NCI-H1417 treated with DMSO at 0.1 percent for 48 hours (cell line): ENCODE results near the gene OSM.
"Not testable (repeated sequence)": the region's sequence is repeated elsewhere in the genome, so short reads cannot be mapped to it uniquely, and the experiment has no call there.

Experiments
- DNase-seq: peaks from one replicate; lab custom pipeline; 2025; lab: John Stamatoyannopoulos, UW

The OSM gene

GRCh38 chr22:30244641-30245040 is 22.0 kb downstream of the OSM start:
- DNase-seq = no peak

DNA sequence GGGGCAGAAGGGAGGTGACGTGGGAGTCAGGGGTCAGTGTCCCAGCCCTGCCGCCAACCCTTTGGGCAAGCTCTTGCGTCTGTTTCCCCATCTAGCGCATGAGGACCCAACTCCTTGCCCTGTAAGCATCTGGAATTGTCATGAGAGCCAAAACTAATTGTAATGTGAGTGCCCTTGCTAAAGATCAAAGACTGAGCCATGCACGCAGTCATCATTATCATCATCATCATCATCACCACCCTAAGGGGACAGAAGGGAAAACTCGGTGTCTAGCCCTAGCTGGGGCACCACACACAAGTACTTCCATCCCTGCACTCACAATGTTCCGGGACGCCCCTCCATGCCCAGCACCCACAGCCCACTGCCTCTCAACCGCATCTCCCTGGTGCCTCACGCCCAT is 22.6 kb downstream of the OSM start:
- DNase-seq = no peak

DNA sequence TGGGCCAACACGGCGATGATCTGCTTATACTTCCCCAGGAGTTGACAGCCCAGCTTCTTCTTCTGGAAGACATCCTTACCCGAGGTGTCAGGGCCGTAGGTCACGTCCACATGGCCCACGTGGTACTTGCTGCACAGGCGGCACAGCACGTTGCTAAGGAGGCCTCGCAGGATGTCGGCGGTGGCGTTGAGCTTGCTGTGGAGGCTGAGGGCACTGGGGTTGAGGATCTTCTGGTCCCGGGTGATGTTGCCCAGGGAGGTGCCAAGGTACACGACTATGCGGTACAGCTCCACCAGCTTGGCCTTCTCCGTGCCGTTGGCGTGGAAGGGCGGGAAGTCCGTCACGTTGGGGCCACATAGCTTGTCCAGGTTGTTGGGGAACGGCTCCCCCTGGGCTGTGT is 23.0 kb downstream of the OSM start:
- no peak for DNase-seq

DNA sequence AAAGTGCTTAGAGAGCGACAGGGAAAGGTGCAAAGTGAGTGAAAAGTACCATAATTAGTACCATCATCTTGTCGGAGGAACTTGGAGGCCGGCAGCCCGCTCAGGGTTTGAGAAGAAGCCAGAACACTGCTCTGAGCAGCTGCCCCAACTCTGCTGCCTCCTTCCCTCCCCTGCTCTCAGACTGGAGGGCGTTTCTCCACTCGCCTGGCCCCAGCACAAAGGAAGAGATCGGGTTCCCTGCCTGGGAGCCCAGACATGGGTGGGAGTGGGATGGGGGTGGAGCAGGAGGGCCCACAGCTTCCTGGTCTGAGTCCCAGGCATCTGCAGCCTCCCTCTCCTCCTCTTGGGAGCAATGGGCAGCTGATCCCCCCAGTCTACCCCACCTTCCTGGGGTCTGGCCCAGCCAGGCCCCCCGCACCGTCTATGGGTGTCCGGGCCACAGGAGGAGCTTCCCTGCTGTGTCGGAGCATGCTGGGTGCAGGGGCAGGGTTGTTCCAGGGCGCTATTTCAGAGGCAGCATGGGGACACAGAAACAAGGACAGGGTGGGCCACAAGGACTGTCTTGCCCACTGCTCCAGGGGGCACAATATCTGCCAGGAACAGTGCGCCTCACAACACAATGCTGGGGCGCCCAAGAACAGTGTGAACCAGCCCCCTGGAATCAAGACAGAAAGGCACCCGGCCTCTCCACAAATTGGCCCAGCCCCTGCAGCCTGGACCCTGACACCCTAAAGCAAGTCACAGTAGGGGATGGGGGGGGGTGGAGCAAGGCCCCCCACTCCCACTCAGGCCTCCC is 24.9 kb downstream of the OSM start:
- DNase-seq = no peak

DNA sequence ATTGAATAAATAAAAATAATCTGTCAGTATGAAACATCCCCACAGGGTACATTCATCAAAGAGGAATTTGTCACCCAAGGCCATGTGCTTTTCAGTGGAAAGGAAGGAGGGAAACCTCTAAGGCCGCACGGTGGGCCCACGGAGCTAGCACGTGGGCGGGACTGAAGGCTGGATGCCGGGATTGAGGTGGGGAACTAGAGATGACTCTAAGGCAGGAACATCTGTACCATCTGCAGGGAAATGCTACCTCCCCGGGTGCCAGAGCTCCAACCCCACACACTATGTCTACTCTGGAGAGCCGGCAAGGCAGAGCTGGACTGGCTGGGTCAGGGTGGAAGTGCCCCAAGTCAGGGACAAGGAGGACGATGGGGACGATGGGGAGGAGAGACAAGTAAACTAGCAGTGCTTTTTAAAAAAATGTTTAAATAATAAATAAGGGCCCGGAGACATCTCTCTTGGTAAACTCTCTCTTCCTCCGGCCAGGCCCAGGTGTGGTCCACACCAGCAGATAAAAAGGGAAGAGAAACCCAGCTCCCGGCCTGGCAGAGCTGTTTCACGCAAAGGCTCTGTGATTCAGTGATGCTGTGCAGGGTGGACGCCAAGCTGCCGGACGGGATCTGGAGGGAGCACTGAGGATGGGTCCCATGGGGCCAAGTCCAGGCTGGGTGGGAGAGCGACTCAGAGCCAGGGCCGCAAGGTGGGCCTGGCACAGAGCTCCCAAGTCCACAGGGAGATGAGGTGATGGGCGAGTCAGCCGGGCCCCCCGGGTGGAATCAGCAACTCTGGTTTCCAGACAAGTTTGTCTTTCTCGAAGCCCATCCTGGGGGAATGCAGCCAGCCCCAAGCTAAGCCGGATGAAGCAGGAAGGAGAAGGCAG is 25.9 kb downstream of the OSM start:
- DNase-seq = no peak

DNA sequence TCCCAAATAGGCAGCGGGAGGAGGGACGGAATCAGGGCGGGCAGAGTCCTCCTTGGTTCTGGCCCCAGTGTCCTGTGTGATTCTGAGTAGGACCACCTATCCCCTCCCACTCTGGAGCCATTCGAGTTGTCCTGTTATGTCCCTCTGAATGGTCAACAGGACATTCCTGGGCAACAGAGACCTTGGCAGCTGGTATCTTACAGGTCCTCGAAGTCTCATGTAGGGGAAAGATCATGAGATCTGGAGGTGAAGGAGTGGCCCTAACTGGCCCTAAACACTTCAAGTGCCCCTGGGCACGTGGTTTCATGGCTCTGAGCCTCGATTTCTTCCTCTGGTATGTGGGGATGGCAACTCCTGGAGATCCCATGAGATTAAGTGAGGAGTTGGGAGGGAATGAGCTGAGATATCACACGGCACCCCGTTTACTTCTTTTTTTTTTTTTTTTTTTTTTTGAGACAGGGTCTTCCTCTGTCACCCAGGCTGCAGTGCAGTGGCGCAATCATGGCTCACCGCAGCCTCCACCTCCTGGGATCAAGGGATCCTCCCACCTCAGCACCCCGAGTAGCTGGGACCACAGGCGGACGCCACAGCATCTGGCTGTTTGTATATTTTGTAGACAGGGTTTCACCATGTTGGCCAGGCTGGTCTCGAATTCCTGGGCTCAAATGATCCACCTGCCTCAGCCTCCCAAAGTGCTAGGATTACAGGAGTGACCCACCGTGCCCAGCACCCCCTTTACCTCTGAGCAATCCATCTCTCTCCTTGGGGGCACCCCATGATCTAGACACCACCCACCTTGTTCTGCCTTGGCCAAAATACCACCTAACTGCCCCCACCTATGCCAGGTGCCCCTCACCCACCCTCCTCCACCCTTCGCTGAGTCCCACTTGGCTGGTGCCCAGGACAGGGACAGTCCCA is 26.9 kb downstream of the OSM start:
- DNase-seq = no peak

GRCh38 chr22:30238661-30239487 is 27.8 kb downstream of the OSM start:
- DNase-seq = no peak

GRCh38 chr22:30238136-30238535 is 28.5 kb downstream of the OSM start:
- DNase-seq = no peak

GRCh38 chr22:30236875-30237274 is 29.8 kb downstream of the OSM start:
- DNase-seq = no peak

DNA sequence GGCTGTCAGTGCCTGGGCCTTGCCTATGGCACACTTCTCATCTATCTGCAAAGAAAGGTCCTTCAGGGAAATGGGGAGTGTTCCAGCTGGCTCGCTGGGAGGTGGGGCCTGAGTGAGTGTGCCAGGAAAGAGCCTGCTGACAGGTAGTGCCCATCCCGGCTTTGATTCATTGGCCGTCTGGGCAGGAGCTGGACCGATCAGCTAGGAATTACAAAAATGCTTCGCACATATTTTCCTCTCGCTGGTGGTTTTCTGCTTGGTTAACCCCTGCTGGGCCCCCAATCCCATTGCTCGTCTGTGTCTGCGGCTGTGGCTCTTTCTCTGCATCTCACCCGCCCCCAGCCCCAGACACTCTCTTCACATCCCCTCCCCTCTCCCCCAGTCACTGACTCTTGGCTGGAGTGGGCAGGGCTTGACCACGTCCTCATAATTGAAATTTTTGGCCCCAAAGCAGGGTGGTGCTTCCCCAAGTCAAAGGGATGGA is 30.9 kb downstream of the OSM start:
- DNase-seq = no peak

GRCh38 chr22:30234786-30235470 is 31.7 kb downstream of the OSM start:
- DNase-seq = no peak

GRCh38 chr22:30234325-30234724 is 32.3 kb downstream of the OSM start:
- not testable (repeated sequence) for DNase-seq

GRCh38 chr22:30233582-30233981 is 33.1 kb downstream of the OSM start:
- no peak for DNase-seq

DNA sequence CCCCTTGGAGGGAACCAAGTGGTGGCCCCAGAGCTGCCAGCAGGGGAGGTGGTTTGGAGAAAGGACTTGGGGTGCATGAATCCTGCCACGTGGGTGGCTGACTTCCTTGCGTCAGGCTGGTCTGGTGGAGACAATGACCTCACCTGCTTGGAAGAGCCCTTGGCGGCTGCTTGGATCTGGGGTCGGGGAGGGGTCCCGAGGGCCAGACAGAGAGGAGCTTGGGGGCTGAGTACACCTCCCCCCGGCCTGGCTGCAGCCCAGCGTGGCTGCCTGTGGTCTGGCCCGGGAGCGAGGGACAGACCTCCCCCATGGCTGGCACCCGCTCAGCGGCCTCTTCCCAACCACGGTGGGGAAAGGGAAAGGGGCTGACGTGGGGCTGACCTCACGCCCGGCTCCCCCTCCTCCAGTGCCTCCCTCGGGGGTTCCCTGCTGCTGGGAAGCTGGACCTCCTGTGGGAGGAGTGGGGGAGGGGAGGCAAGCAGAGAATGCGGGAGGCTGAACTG is 33.9 kb downstream of the OSM start:
- DNase-seq = no peak

DNA sequence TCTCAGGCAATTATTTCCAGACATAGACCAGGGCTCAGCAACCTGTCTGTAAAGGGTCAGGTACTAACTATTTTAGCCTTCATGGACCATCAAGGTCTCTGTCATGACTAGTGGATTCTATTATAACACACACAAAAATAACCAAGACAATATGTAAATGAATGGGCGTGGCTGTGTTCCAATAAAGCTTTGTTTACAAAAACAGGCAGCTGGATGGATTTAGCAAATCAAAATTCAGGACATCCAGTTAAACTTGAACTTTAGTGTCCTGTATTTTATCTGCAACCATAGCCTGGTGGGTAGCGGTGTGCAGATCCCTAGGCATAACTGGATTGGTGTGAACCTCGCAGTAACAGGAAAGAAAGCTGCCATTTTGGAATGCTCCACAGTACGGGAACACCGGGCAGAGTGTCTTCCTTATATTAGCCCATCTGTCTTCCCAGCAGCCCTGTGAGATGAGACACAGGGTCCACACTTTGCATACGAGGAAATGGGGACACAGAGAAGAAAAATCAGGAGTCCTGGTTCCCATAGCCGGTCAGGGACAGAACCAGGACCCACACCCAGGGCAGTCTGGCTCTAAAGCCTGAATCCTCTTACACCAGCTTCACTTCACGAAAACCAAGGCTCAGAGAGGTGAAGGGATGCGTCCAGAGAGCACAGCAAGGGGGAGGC is 35.7 kb downstream of the OSM start:
- DNase-seq = no peak

GRCh38 chr22:30230330-30230729 is 36.3 kb downstream of the OSM start:
- no peak for DNase-seq

DNA sequence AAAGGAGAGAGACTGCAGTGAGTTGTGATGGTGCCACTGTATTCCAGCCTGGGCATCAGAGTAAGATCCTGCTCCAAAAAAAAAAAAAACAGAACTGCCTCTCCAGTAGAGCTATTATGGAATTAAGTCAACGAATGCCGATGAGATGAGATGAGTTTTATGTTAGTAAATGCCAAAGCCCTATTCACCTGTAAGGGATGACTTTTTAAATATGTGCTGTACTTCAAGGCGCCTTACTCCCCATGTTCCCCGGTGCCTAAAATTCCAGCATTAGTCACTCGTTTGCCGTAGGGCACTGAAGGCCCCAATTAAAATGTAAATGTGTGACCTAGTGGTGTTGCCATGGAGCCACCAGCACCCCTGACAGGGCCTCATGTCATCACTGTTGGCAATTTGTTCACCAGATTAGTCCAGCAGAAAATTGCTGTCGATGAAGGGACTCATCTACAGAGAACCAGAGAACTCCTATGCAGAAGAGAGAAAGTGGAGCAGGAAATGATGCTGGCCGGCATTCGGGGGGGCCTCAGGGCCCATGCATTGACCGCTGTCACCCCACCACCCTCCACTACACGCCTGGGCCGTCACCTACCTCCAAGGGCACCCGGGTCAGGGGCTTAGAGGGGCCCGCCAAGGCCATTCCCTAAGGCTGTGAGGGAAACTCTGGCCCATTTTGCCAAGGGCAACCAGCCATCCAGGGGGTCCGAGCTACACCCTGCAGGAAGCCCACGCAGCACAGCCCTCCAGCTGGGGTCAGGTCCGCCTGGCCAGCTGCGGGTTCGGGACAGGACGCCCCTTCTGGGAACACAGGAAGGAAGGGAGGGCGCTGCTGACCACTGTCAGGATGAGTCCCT is 37.9 kb downstream of the OSM start:
- DNase-seq = no peak

- DNase-seq = no peak
These were observed 39.0 kb downstream of the OSM start for GRCh38 chr22:30227438-30228228.
